ENCODE results near the gene GNPAT. TPM values are rescaled to one million over a fixed set of nuclear protein-coding genes. Genes with fewer than 3 reads are reported as not detected.

GNPAT gene
- total RNA-seq, 1 experiment from 2014 or later: 21.8 TPM

GRCh38 chr1:231206856-231207255 lies 34.2 kb upstream of the GNPAT start:
- POLR2A ChIA-PET (ENCODE audit: unreplicated experiment): no interaction called here
- DNase-seq: no peak
- intact Hi-C loops (cut with micrococcal nuclease; ENCODE audit: unreplicated experiment): no loop called here
- Histone ChIP-seq H4K20me1 (ENCODE audit: insufficient read depth) (no peaks in the 10 kb centered on the region), H2AFZ (no peak overlapping the region), H3K9me3 (ENCODE audit: insufficient read depth, low read depth) (no peaks in the 10 kb centered on the region), H3K27ac (no peak overlapping the region), H3K4me1 (replicated peaks; ENCODE audit: insufficient read depth) (no peaks in the 10 kb centered on the region), H3K4me3 (no peak overlapping the region), H3K9me2 (ENCODE audit: insufficient read depth) (no peaks in the 10 kb centered on the region), H3K27me3 (ENCODE audit: insufficient read depth, low read depth) (peaks cover 56% of the 10 kb centered on the region), H3K36me3 (ENCODE audit: low read depth) (no peaks in the 10 kb centered on the region), H3K79me2 (ENCODE audit: low read depth) (no peaks in the 10 kb centered on the region), H3F3A (ENCODE audit: insufficient read depth, low read depth) (no peaks in the 10 kb centered on the region), H3K4me2 (no peak overlapping the region)
- CTCF ChIA-PET: no interaction called here
- no TSS peak for BruUV-seq (replicated peaks)
- no peak for TF ChIP-seq CTCF (conservative IDR thresholded peaks at IDR 0.05)
- TF ChIP-seq EZH2 (IDR thresholded peaks at IDR 0.05; ENCODE audit: low read depth): no peak

DNA sequence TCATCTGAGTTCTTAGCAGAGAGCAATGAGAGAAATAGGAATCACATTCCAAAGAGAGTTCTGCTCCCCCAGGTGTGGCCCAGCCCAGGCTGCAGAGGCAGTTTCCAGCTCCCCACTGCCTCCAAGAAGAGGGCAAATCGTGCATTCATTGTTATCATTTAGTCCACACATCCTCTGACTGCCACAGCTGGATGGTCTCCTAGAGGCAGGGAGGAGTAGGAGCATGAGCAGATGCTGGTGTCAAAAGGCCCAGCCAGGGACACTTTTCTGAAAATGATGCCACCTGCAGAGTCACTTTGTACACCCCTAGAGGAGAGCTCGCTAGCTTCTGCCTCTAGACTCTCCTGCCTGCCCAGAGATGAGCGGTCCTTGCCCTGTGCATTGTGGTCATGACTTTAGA lies 33.6 kb upstream of the GNPAT start:
- no peak overlapping the region for H3K4me2 ChIP-seq
- H3K9me2 ChIP-seq (ENCODE audit: insufficient read depth): no peaks in the 10 kb centered on the region
- intact Hi-C loops (cut with micrococcal nuclease; ENCODE audit: unreplicated experiment): no loop called here
- no peaks in the 10 kb centered on the region for H3K4me1 ChIP-seq (replicated peaks; ENCODE audit: insufficient read depth)
- no peak overlapping the region for H3K27ac ChIP-seq
- no peak overlapping the region for H3K4me3 ChIP-seq
- peaks cover 52% of the 10 kb centered on the region for H3K27me3 ChIP-seq (ENCODE audit: insufficient read depth, low read depth)
- no peaks in the 10 kb centered on the region for H3K9me3 ChIP-seq (ENCODE audit: insufficient read depth, low read depth)
- H2AFZ ChIP-seq: no peak overlapping the region
- TF ChIP-seq CTCF (conservative IDR thresholded peaks at IDR 0.05) (no peak), EZH2 (IDR thresholded peaks at IDR 0.05; ENCODE audit: low read depth) (no peak)
- no peaks in the 10 kb centered on the region for H3K36me3 ChIP-seq (ENCODE audit: low read depth)
- H3F3A ChIP-seq (ENCODE audit: insufficient read depth, low read depth): no peaks in the 10 kb centered on the region
- DNase-seq: no peak
- no peaks in the 10 kb centered on the region for H4K20me1 ChIP-seq (ENCODE audit: insufficient read depth)
- POLR2A ChIA-PET (ENCODE audit: unreplicated experiment): interaction anchor here (0.6 kb wide), 1 partner anchor 983 kb away, joined by 4 read pairs; no protein-coding TSS in a partner anchor
- BruUV-seq (replicated peaks): no TSS peak
- no peaks in the 10 kb centered on the region for H3K79me2 ChIP-seq (ENCODE audit: low read depth)
- CTCF ChIA-PET: no interaction called here

GRCh38 chr1:231208980-231209379 lies 32.0 kb upstream of the GNPAT start:
- Histone ChIP-seq H3K4me3 (no peak overlapping the region), H3K36me3 (ENCODE audit: low read depth) (no peaks in the 10 kb centered on the region), H4K20me1 (ENCODE audit: insufficient read depth) (no peaks in the 10 kb centered on the region), H3K4me2 (no peak overlapping the region), H3K27me3 (ENCODE audit: insufficient read depth, low read depth) (peaks cover 36% of the 10 kb centered on the region), H3F3A (ENCODE audit: insufficient read depth, low read depth) (no peaks in the 10 kb centered on the region), H3K4me1 (replicated peaks; ENCODE audit: insufficient read depth) (no peaks in the 10 kb centered on the region), H3K9me2 (ENCODE audit: insufficient read depth) (no peaks in the 10 kb centered on the region), H3K79me2 (ENCODE audit: low read depth) (no peaks in the 10 kb centered on the region), H2AFZ (no peak overlapping the region), H3K27ac (no peak overlapping the region), H3K9me3 (ENCODE audit: insufficient read depth, low read depth) (no peaks in the 10 kb centered on the region)
- BruUV-seq (replicated peaks): no TSS peak
- no peak for DNase-seq
- ChIA-PET CTCF (no interaction called here), POLR2A (ENCODE audit: unreplicated experiment) (no interaction called here)
- TF ChIP-seq EZH2 (IDR thresholded peaks at IDR 0.05; ENCODE audit: low read depth): no peak
- TF ChIP-seq CTCF (conservative IDR thresholded peaks at IDR 0.05): no peak
- intact Hi-C loops (cut with micrococcal nuclease; ENCODE audit: unreplicated experiment): no loop called here
